ENCODE results near the gene SUSD2. TPM values are rescaled to one million over a fixed set of nuclear protein-coding genes. Genes with fewer than 3 reads are reported as not detected.

Gene SUSD2
- total RNA-seq, 4 donors from 2014 or later = 3.3 to 10.0 (median 4.2) TPM

DNA sequence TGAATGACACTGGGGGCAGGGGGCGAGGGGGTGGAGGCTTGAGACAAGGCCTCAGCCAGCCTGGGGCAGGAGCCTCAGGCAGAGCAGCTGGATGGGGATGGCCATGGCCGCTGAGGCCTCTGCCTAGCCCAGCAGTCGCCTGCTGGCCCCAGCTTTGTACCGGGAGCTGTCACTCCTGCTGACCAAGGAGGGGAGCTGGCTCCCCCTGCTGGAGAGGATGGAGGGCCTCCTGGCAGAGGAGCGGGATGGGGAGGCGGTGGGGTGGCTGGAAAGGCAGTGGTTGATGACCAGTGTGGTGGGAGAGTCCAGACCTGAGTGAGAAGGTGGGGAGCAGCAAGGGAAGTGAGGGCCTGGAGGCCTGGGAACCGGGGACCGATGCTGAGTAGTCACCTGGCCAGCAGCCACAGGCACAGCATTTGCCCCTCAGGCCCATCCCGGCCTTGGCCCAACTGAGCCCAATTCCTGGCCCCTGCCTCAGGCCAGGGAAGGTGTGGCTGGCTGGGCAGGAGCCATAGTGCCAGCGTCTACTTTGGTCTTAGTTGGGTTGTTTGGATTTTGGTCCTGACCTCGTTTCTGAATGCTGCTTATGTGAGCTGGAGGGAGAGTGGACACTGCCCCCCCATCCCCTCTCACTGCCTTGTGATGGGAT is 6.0 kb upstream of the SUSD2 start:
- Histone ChIP-seq H3K9me3 (no peaks in the 10 kb centered on the region), H3K27me3 (no peaks in the 10 kb centered on the region), H3K4me3 (no peak overlapping the region), H3K4me1 (peaks cover 32 to 64% (median 57%) of the 10 kb centered on the region in 4 donors), H3K27ac (replicated peaks in 1 of 4) (peak overlapping the region; percentile 83 to 88 (median 85)), H3K36me3 (peaks cover 20 to 74% (median 60%) of the 10 kb centered on the region in 4 donors)
- peak; percentile 94 for DNase-seq (ENCODE audit: extremely low spot score)
- TF ChIP-seq, protein P1, sequence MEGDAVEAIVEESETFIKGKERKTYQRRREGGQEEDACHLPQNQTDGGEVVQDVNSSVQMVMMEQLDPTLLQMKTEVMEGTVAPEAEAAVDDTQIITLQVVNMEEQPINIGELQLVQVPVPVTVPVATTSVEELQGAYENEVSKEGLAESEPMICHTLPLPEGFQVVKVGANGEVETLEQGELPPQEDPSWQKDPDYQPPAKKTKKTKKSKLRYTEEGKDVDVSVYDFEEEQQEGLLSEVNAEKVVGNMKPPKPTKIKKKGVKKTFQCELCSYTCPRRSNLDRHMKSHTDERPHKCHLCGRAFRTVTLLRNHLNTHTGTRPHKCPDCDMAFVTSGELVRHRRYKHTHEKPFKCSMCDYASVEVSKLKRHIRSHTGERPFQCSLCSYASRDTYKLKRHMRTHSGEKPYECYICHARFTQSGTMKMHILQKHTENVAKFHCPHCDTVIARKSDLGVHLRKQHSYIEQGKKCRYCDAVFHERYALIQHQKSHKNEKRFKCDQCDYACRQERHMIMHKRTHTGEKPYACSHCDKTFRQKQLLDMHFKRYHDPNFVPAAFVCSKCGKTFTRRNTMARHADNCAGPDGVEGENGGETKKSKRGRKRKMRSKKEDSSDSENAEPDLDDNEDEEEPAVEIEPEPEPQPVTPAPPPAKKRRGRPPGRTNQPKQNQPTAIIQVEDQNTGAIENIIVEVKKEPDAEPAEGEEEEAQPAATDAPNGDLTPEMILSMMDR (IDR thresholded peaks at IDR 0.05) = peak; percentile 88 to 92 (median 90)
- peak; percentile 53 for TF ChIP-seq POLR2AphosphoS5 (IDR thresholded peaks at IDR 0.05)
- no peak for TF ChIP-seq POLR2A (IDR thresholded peaks at IDR 0.05; ENCODE audit: low read depth)
- TF ChIP-seq EP300 (IDR thresholded peaks at IDR 0.05) = no peak
- intact Hi-C loops (cut with DNase I) = loop anchor here (1.0 to 2.0 kb wide), 2 partner anchors 42 to 68 kb away; no protein-coding TSS in a partner anchor
- WGBS = 49% methylated on average over 11 of the region's 11 CpGs

- H3K36me3 ChIP-seq = peaks cover 20 to 67% (median 55%) of the 10 kb centered on the region in 4 donors
- TF ChIP-seq POLR2AphosphoS5 (IDR thresholded peaks at IDR 0.05) = no peak
- TF ChIP-seq EP300 (IDR thresholded peaks at IDR 0.05) = no peak
- no peak for TF ChIP-seq POLR2A (IDR thresholded peaks at IDR 0.05; ENCODE audit: low read depth)
- TF ChIP-seq, protein P1 (IDR thresholded peaks at IDR 0.05) = no peak
- 83% methylated on average over 3 of the region's 11 CpGs for WGBS
- DNase-seq (ENCODE audit: extremely low spot score) = no peak
- peaks cover 39 to 72% (median 61%) of the 10 kb centered on the region in 4 donors for H3K4me1 ChIP-seq
- peak overlapping the region; percentile 83 to 88 (median 85) for H3K27ac ChIP-seq (replicated peaks in 1 of 4)
- intact Hi-C loops (cut with DNase I) = no loop called here
- no peaks in the 10 kb centered on the region for H3K9me3 ChIP-seq
- H3K27me3 ChIP-seq = no peaks in the 10 kb centered on the region
- no peak overlapping the region for H3K4me3 ChIP-seq
These were observed 5.2 kb upstream of the SUSD2 start for GRCh38 chr22:24176040-24176439.

DNA sequence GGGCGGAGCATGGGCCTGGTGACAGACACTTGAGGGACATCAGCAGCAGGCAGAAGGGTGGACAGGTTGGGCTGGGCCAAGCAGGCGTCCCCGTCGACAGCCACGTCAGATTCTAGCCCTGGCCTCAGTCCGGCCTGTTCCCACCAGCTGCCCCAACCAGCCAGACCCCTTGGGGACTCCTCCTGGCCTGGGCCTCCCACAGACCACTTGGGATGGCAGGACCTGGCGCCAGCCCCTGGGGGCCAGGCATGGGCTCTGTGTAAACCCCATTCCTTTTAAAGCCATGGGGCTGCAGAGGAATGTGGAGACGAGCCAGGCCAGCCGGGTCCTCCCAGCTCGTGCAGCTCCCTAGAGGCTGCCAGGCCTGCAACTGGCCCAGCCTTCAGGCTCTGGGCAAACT is 4.7 kb upstream of the SUSD2 start:
- peaks cover 17 to 61% (median 49%) of the 10 kb centered on the region in 4 donors for H3K36me3 ChIP-seq
- WGBS = 70% methylated on average over 2 of the region's 10 CpGs

GRCh38 chr22:24177045-24177444 is 4.2 kb upstream of the SUSD2 start:
- no peaks in the 10 kb centered on the region for H3K9me3 ChIP-seq
- H3K27me3 ChIP-seq = no peaks in the 10 kb centered on the region
- 55% methylated on average over 4 of the region's 5 CpGs for WGBS
- peaks cover 47 to 82% (median 71%) of the 10 kb centered on the region in 4 donors for H3K4me1 ChIP-seq
- intact Hi-C loops (cut with DNase I) = no loop called here
- H3K27ac ChIP-seq (replicated peaks in 1 of 4) = peak overlapping the region; percentile 83 to 88 (median 85)
- peak in 1 of 2 donors; percentile 3 for TF ChIP-seq POLR2AphosphoS5 (IDR thresholded peaks at IDR 0.05)
- TF ChIP-seq EP300 (IDR thresholded peaks at IDR 0.05) = no peak
- TF ChIP-seq, protein P1 (IDR thresholded peaks at IDR 0.05) = no peak
- TF ChIP-seq POLR2A (IDR thresholded peaks at IDR 0.05; ENCODE audit: low read depth) = no peak
- H3K36me3 ChIP-seq = peaks cover 13 to 57% (median 45%) of the 10 kb centered on the region in 4 donors
- DNase-seq (ENCODE audit: extremely low spot score) = no peak
- H3K4me3 ChIP-seq = no peak overlapping the region

More for the DNA sequence above, 4.7 kb upstream of the SUSD2 start:
- intact Hi-C loops (cut with DNase I) = no loop called here
- Histone ChIP-seq H3K4me1 (peaks cover 45 to 78% (median 67%) of the 10 kb centered on the region in 4 donors), H3K4me3 (no peak overlapping the region), H3K9me3 (no peaks in the 10 kb centered on the region), H3K27me3 (no peaks in the 10 kb centered on the region), H3K27ac (replicated peaks in 1 of 4) (peak overlapping the region; percentile 83 to 88 (median 85))
- TF ChIP-seq POLR2AphosphoS5 (IDR thresholded peaks at IDR 0.05) (peak; percentile 33 to 38), EP300 (IDR thresholded peaks at IDR 0.05) (no peak), POLR2A (IDR thresholded peaks at IDR 0.05; ENCODE audit: low read depth) (no peak)
- TF ChIP-seq, protein P1 (IDR thresholded peaks at IDR 0.05) = no peak
- no peak for DNase-seq (ENCODE audit: extremely low spot score)
